H1 (cell line): Measurements from ENCODE around the gene DSTN. TPM values are rescaled to one million over a fixed set of nuclear protein-coding genes. Genes with fewer than 3 reads are reported as not detected.

Experiments used
- CTCF ChIA-PET: fragments of 300-600 bp; sonication (Branson Sonifier 250); formaldehyde crosslinking; loops from one replicate; lab custom pipeline; 2021; ENCODE audit not compliant: partially characterized antibody; lab: Charles Lee
- POLR2A ChIA-PET: fragments of 300-600 bp; sonication (Branson Sonifier 250); formaldehyde crosslinking; loops from one replicate; lab custom pipeline; 2021; ENCODE audit warnings: inconsistent platforms; ENCODE audit not compliant: partially characterized antibody; lab: Charles Lee
- DNase-seq, 2 experiments: peaks; one replicate each; pipeline versions ENCODE4 v3.0.0 to v3.0.0-alpha.2; 2010 to 2022; ENCODE audit warnings: low spot score in 2 of 2, low read depth in 1 of 2, mixed read lengths in 1 of 2
- FAIRE-seq: peaks from 2 replicates; lab custom pipeline; 2011; peaks lifted over from hg19 to GRCh38; lab: Jason Lieb, UNC
- H2AFZ ChIP-seq: 2 replicates; pipeline ENCODE4 v1.8.1; 2012; ENCODE audit warnings: low read length, inconsistent platforms
- H2AK5ac ChIP-seq: 2 replicates; pipeline ENCODE4 v1.6.1; 2013; ENCODE audit warnings: low read depth, low read length
- H2BK120ac ChIP-seq: replicated peaks from 2 replicates; pipeline ENCODE3; 2013; ENCODE audit warnings: low read depth, low read length, inconsistent platforms
- H2BK12ac ChIP-seq: 2 replicates; pipeline ENCODE4 v1.6.1; 2013; ENCODE audit warnings: low read depth, low read length
- H2BK15ac ChIP-seq: 2 replicates; pipeline ENCODE4 v1.6.1; 2013; ENCODE audit warnings: low read length
- H2BK20ac ChIP-seq: 2 replicates; pipeline ENCODE4 v1.6.1; 2013; ENCODE audit warnings: low read length
- H2BK5ac ChIP-seq: 2 replicates; pipeline ENCODE4 v1.6.1; 2013; ENCODE audit warnings: low read depth, low read length
- H3K14ac ChIP-seq: 2 replicates; pipeline ENCODE4 v1.6.1; 2013; ENCODE audit warnings: inconsistent platforms; ENCODE audit not compliant: insufficient read length
- H3K18ac ChIP-seq: 2 replicates; pipeline ENCODE4 v1.6.1; 2013; ENCODE audit warnings: low read length; ENCODE audit errors: extremely low read depth
- H3K23ac ChIP-seq: 2 replicates; pipeline ENCODE4 v1.6.1; 2013; ENCODE audit warnings: inconsistent platforms; ENCODE audit not compliant: insufficient read length
- H3K23me2 ChIP-seq: 2 replicates; pipeline ENCODE4 v1.6.1; 2013; ENCODE audit warnings: low read depth, low read length
- H3K27ac ChIP-seq: 2 replicates; pipeline ENCODE4 v1.6.1; 2011; ENCODE audit warnings: low read depth, low read length, inconsistent platforms
- H3K27me3 ChIP-seq, 4 experiments: replicated peaks in 1 of 4; 1 replicate in 1 of 4; 2 replicates in 3 of 4; pipeline versions ENCODE4 v1.6.1 to v1.8.1; 2011 to 2013; ENCODE audit warnings: low read length in 3 of 4, mild to moderate bottlenecking in 3 of 4, inconsistent platforms in 2 of 4, mixed read lengths in 2 of 4, moderate library complexity in 1 of 4; ENCODE audit not compliant: control insufficient read depth in 3 of 4, insufficient read depth in 3 of 4; ENCODE audit errors: extremely low read depth in 1 of 4
- H3K36me3 ChIP-seq, 4 experiments: 2 replicates each; pipeline versions ENCODE4 v1.6.1 to v1.8.1; 2011 to 2013; ENCODE audit warnings: mild to moderate bottlenecking in 4 of 4, low read length in 3 of 4, moderate library complexity in 2 of 4, control low read depth in 1 of 4, inconsistent platforms in 1 of 4; ENCODE audit not compliant: insufficient read depth in 4 of 4, control insufficient read depth in 2 of 4
- H3K4ac ChIP-seq: replicated peaks from 2 replicates; pipeline ENCODE3; 2013; ENCODE audit warnings: low read length, low read depth, mixed read lengths, inconsistent platforms; ENCODE audit not compliant: insufficient read length
- H3K4me1 ChIP-seq, 4 experiments: replicated peaks in 1 of 4; 1 replicate in 1 of 4; 2 replicates in 3 of 4; pipeline versions ENCODE4 v1.6.1 to v1.8.1; 2011 to 2013; ENCODE audit warnings: low read length in 3 of 4, inconsistent platforms in 2 of 4, mixed read lengths in 1 of 4; ENCODE audit not compliant: insufficient read depth in 4 of 4, control insufficient read depth in 3 of 4
- H3K4me2 ChIP-seq, 2 experiments: 2 replicates each; pipeline versions ENCODE4 v1.6.1 to v1.8.1; 2011 to 2013; ENCODE audit warnings: low read depth in 2 of 2, low read length in 2 of 2, control low read depth in 1 of 2, inconsistent platforms in 1 of 2, mild to moderate bottlenecking in 1 of 2; ENCODE audit not compliant: insufficient read depth in 1 of 2
- H3K4me3 ChIP-seq, 4 experiments: fragments of 200-600, 300-600 bp in 1 of 4; sonication (generic), shearing (Covaris generic), sonication (Bioruptor Twin) in 1 of 4; 2 replicates each; pipeline versions ENCODE4 v1.5.1 to v1.8.1; 2011 to 2016; ENCODE audit warnings: low read length in 4 of 4, low read depth in 3 of 4, control low read depth in 2 of 4, inconsistent platforms in 2 of 4, mild to moderate bottlenecking in 2 of 4, mixed read lengths in 1 of 4, moderate library complexity in 1 of 4; ENCODE audit not compliant: insufficient read depth in 2 of 4; ENCODE audit errors: extremely low read depth in 1 of 4
- H3K56ac ChIP-seq: replicated peaks from 2 replicates; pipeline ENCODE3; 2013; ENCODE audit warnings: low read depth, mild to moderate bottlenecking, mixed read lengths, low read length, inconsistent platforms; ENCODE audit not compliant: insufficient read length
- H3K79me1 ChIP-seq: 2 replicates; pipeline ENCODE4 v1.6.1; 2013; ENCODE audit warnings: low read depth, low read length, control low read depth
- H3K79me2 ChIP-seq, 2 experiments: 2 replicates each; pipeline versions ENCODE4 v1.6.1 to v1.8.1; 2012 to 2013; ENCODE audit warnings: low read length in 2 of 2, mild to moderate bottlenecking in 2 of 2, inconsistent platforms in 1 of 2; ENCODE audit not compliant: insufficient read depth in 2 of 2, control insufficient read depth in 1 of 2
- H3K9ac ChIP-seq, 4 experiments: replicated peaks in 1 of 4; 1 replicate in 1 of 4; 2 replicates in 3 of 4; pipeline versions ENCODE4 v1.6.1 to v1.8.1; 2011 to 2013; ENCODE audit warnings: low read depth in 3 of 4, low read length in 3 of 4, control low read depth in 2 of 4, mild to moderate bottlenecking in 2 of 4, moderate library complexity in 2 of 4, inconsistent platforms in 1 of 4; ENCODE audit errors: extremely low read depth in 1 of 4
- H3K9me3 ChIP-seq, 2 experiments: 2 replicates each; pipeline versions ENCODE4 v1.6.1 to v1.8.1; 2012 to 2013; ENCODE audit warnings: mild to moderate bottlenecking in 2 of 2, moderate library complexity in 2 of 2, control low read depth in 1 of 2, inconsistent platforms in 1 of 2, low read depth in 1 of 2, low read length in 1 of 2, mixed read lengths in 1 of 2; ENCODE audit not compliant: insufficient read depth in 2 of 2
- H4K20me1 ChIP-seq, 2 experiments: replicated peaks in 1 of 2; 2 replicates each; pipeline versions ENCODE3 to v1.8.1; 2011 to 2013; ENCODE audit warnings: inconsistent platforms in 2 of 2, low read length in 2 of 2, mild to moderate bottlenecking in 1 of 2; ENCODE audit not compliant: insufficient read depth in 2 of 2, control insufficient read depth in 1 of 2
- H4K5ac ChIP-seq: 2 replicates; pipeline ENCODE4 v1.6.1; 2013; ENCODE audit warnings: low read length, low read depth, mixed read lengths, inconsistent platforms; ENCODE audit not compliant: insufficient read length
- H4K8ac ChIP-seq: 2 replicates; pipeline ENCODE4 v1.8.0; 2013; ENCODE audit warnings: mild to moderate bottlenecking, moderate library complexity, low read length, inconsistent platforms; ENCODE audit not compliant: insufficient read depth; ENCODE audit errors: extremely low read depth
- H4K91ac ChIP-seq: replicated peaks from 2 replicates; pipeline ENCODE3; 2013; ENCODE audit warnings: low read length, mixed read lengths, inconsistent platforms; ENCODE audit not compliant: insufficient read length
- CTBP2 ChIP-seq: IDR thresholded peaks from 2 replicates; pipeline ENCODE4 v1.7.0; 2011; ENCODE audit warnings: borderline replicate concordance, mild to moderate bottlenecking, moderate library complexity, mixed read lengths, low read length; ENCODE audit not compliant: insufficient read depth, insufficient read length
- E2F6 ChIP-seq: IDR thresholded peaks from 2 replicates; pipeline ENCODE4 v1.6.1; 2012; ENCODE audit warnings: inconsistent platforms
- PHF8 ChIP-seq: fragments of 200-600 bp; sonication (generic); conservative IDR thresholded peaks from 2 replicates; pipeline ENCODE4 v1.7.1; 2012; ENCODE audit warnings: low read depth, mild to moderate bottlenecking, inconsistent platforms, low read length, moderate library complexity
- POU5F1 ChIP-seq: IDR thresholded peaks from 2 replicates; pipeline ENCODE4 v1.6.1; 2011; ENCODE audit warnings: low read depth, mild to moderate bottlenecking, low read length, moderate library complexity
- RFX5 ChIP-seq: IDR thresholded peaks from 2 replicates; pipeline ENCODE4 v1.6.1; 2011; ENCODE audit warnings: low read depth, low read length, improper control_type of control experiment, borderline replicate concordance
- RNF2 ChIP-seq: fragments of 200-900, 300-1000 bp; sonication (generic); IDR thresholded peaks from 2 replicates; pipeline ENCODE4 v1.7.1; 2016; ENCODE audit warnings: borderline replicate concordance, low read depth, mild to moderate bottlenecking, antibody characterized with exemption, low read length; ENCODE audit not compliant: poor library complexity, severe bottlenecking; ENCODE audit errors: missing control alignments
- SIN3A ChIP-seq, 2 experiments: IDR thresholded peaks in 1 of 2; conservative IDR thresholded peaks in 1 of 2; 2 replicates each; pipeline ENCODE4 v1.6.1; 2011 to 2012; ENCODE audit warnings: low read length in 2 of 2, improper control_type of control experiment in 1 of 2, low read depth in 1 of 2, mild to moderate bottlenecking in 1 of 2
- SP1 ChIP-seq: IDR thresholded peaks from 2 replicates; pipeline ENCODE4 v1.6.1; 2011; ENCODE audit warnings: low read depth, low read length
- SP2 ChIP-seq: IDR thresholded peaks from 2 replicates; pipeline ENCODE4 v1.6.1; 2012; ENCODE audit warnings: mild to moderate bottlenecking, low read length, inconsistent platforms
- SRF ChIP-seq: IDR thresholded peaks from 2 replicates; pipeline ENCODE4 v1.6.1; 2011; ENCODE audit warnings: mild to moderate bottlenecking, low read depth, low read length, moderate library complexity
- TAF1 ChIP-seq: IDR thresholded peaks from 2 replicates; pipeline ENCODE4 v1.6.1; 2011; ENCODE audit warnings: mild to moderate bottlenecking, low read depth, low read length
- TEAD4 ChIP-seq: IDR thresholded peaks from 2 replicates; pipeline ENCODE4 v1.6.1; 2012; ENCODE audit warnings: low read depth, low read length, inconsistent platforms, mixed read lengths
- WGBS, 2 experiments: shearing (Covaris generic) in 1 of 2; methylation state at CpG; one replicate each; pipeline versions ENCODE4 v1.1.6 to v1.1.7; 2013 to 2015; ENCODE audit warnings: low lambda C conversion rate in 2 of 2, mixed read lengths in 2 of 2, inconsistent platforms in 1 of 2, low coverage in 1 of 2, missing lambda C conversion rate in 1 of 2; ENCODE audit not compliant: insufficient replicate concordance in 2 of 2, insufficient coverage in 1 of 2, insufficient read length in 1 of 2; ENCODE audit errors: extremely low coverage in 1 of 2, missing lambda C conversion rate in 1 of 2; 5-methylcytosine and 5-hydroxymethylcytosine counted together
- polyA plus RNA-seq, 7 experiments: library from polyadenylated mRNA; depleted of rRNA in 3 of 7; stranded (reverse) in 5 of 7; unstranded in 2 of 7; fragments of >200 nt in 5 of 7; fragments of 200-250 nt in 2 of 7; gene quantifications; 1 replicate in 5 of 7; 2 replicates in 1 of 7; 4 replicates in 1 of 7; pipeline versions ENCODE4 v1.2.1 to v1.2.3, GENCODE V29; 2011 to 2013; ENCODE audit warnings: missing spikeins in 2 of 7, mixed read lengths in 2 of 7
- total RNA-seq: library from RNA; stranded (reverse); fragmentation: NEBNext Ultra II Directional; extraction: Animal tissue kit (Norgen Biotek cat#: 25700); gene quantifications from 2 replicates; pipeline ENCODE4 v1.2.1, GENCODE V29; 2021

The DSTN gene
- total and polyA plus RNA-seq, 2 of the 8 experiments (the other 6 are each of a cell fraction or from before 2014, with no cell fraction given): 43.3 to 208 TPM

GRCh38 chr20:17605131-17605660 lies 35.3 kb downstream of the DSTN start:
- H2BK15ac ChIP-seq: no peak overlapping the region
- WGBS, 2 experiments: 83% methylated on average over 5 of the region's 5 CpGs; no CpG with 5 or more reads in 1 of the 2 experiments
- POLR2A ChIA-PET: interaction anchor here (0.6 to 3.9 kb wide), 4 partner anchors 28 to 48 kb away, joined by 3 to 23 read pairs (median 4); partner anchors contain the start of gene DSTN
- H2BK20ac ChIP-seq: no peak overlapping the region
- no peak overlapping the region for H3K56ac ChIP-seq
- H2BK12ac ChIP-seq: no peak overlapping the region
- peaks cover 0 to 10% (median 5%) of the 10 kb centered on the region in 4 experiments; a peak in 6 of 7 replicates for H3K4me1 ChIP-seq
- no peak overlapping the region for H4K8ac ChIP-seq
- no peak overlapping the region for H2AK5ac ChIP-seq
- no peak overlapping the region for H3K9ac ChIP-seq
- FAIRE-seq: no peak
- peaks cover 0 to 5% of the 10 kb centered on the region in 2 experiments for H4K20me1 ChIP-seq
- H4K91ac ChIP-seq: no peak overlapping the region
- H3K79me1 ChIP-seq: peaks cover 4% of the 10 kb centered on the region; the same call in 1 of the 2 replicates
- CTCF ChIA-PET: interaction anchor here (0.5 to 4.3 kb wide), 6 partner anchors 10 to 68 kb away, joined by 3 to 39 read pairs (median 4); partner anchors contain the start of gene DSTN
- H3K79me2 ChIP-seq: peaks cover 0 to 4% of the 10 kb centered on the region in 2 experiments; a peak in 2 of 4 replicates
- peaks cover 0 to 23% (median 6%) of the 10 kb centered on the region in 4 experiments; a peak in 5 of 8 replicates for H3K36me3 ChIP-seq
- H3K14ac ChIP-seq: no peak overlapping the region
- H2BK5ac ChIP-seq: no peak overlapping the region
- no peak overlapping the region for H3K23ac ChIP-seq
- H4K5ac ChIP-seq: no peak overlapping the region
- no peaks in the 10 kb centered on the region for H3K9me3 ChIP-seq
- no peak overlapping the region for H3K4ac ChIP-seq
- H3K4me2 ChIP-seq: no peak overlapping the region
- H2AFZ ChIP-seq: no peak overlapping the region
- DNase-seq: no peak
- no peak overlapping the region for H2BK120ac ChIP-seq
- H3K18ac ChIP-seq: no peak overlapping the region
- H3K27ac ChIP-seq: no peak overlapping the region
- no peak overlapping the region for H3K4me3 ChIP-seq
- no peaks in the 10 kb centered on the region for H3K23me2 ChIP-seq
- no peaks in the 10 kb centered on the region for H3K27me3 ChIP-seq
- TF ChIP-seq RFX5: no peak
- TF ChIP-seq E2F6: no peak
- no peak for TF ChIP-seq SP1
- TF ChIP-seq SIN3A (conservative IDR thresholded peaks at IDR 0.05 in 1 of 2, IDR thresholded peaks at IDR 0.05 in 1 of 2; ENCODE audit: low read depth in 1 of 2, low read length in 2 of 2): no peak
- TF ChIP-seq RNF2: no peak
- TF ChIP-seq PHF8: no peak
- no peak for TF ChIP-seq TAF1
- no peak for TF ChIP-seq TEAD4
- TF ChIP-seq CTBP2: no peak
- no peak for TF ChIP-seq SP2
- no peak for TF ChIP-seq POU5F1
- no peak for TF ChIP-seq SRF
